NCI-H510A treated with DMSO at 0.1 percent for 48 hours (cell line): ENCODE results near the gene OXT.
"Not testable (repeated sequence)": the region's sequence is repeated elsewhere in the genome, so short reads cannot be mapped to it uniquely, and the experiment has no call there.

Experiments
- DNase-seq: peaks from one replicate; lab custom pipeline; 2025; lab: John Stamatoyannopoulos, UW

The OXT gene

DNA sequence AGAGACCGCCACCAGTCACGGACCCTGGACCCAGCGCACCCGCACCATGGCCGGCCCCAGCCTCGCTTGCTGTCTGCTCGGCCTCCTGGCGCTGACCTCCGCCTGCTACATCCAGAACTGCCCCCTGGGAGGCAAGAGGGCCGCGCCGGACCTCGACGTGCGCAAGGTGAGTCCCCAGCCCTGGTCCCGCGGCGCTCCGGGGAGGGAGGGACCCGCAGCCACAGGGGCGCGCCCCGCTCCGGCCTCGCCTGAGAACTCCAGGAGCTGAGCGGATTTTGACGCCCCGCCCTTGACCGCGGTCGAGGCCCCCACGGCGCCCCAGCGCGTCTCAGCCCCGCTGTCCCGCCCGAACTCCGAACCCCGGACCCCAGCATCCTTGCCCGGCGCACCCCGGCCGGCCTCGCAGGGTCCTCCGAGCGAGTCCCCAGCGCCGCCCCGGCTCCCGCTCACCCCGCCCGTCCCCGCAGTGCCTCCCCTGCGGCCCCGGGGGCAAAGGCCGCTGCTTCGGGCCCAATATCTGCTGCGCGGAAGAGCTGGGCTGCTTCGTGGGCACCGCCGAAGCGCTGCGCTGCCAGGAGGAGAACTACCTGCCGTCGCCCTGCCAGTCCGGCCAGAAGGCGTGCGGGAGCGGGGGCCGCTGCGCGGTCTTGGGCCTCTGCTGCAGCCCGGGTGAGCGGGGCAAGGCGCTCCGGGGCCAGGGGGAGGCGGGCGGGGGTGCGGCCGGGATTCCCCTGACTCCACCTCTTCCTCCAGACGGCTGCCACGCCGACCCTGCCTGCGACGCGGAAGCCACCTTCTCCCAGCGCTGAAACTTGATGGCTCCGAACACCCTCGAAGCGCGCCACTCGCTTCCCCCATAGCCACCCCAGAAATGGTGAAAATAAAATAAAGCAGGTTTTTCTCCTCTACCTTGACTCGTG is at the start of gene OXT:
Gene OXT (plus strand): TSS at position 11 of the 920 bp plus-strand sequence. CDS start 36 bp downstream, at position 47.
- DNase-seq, result no peak

DNA sequence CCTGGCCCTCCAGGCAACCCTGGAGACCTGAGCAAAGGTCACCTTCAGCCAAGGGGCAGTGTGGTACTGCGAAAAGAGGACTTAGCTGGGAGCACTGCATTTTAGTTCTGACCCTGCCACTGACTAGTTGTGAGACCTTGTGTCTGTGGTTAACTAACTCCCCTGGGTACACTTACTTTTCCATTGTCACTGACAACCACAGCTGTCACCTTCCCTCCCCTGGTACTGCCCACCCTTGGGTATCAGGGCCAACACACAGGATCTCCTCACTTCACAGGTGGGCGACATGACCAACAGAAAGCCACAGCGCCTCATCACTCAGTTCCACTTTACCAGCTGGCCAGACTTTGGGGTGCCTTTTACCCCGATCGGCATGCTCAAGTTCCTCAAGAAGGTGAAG is 49.6 kb upstream of the OXT start:
- DNase-seq, result no peak

DNA sequence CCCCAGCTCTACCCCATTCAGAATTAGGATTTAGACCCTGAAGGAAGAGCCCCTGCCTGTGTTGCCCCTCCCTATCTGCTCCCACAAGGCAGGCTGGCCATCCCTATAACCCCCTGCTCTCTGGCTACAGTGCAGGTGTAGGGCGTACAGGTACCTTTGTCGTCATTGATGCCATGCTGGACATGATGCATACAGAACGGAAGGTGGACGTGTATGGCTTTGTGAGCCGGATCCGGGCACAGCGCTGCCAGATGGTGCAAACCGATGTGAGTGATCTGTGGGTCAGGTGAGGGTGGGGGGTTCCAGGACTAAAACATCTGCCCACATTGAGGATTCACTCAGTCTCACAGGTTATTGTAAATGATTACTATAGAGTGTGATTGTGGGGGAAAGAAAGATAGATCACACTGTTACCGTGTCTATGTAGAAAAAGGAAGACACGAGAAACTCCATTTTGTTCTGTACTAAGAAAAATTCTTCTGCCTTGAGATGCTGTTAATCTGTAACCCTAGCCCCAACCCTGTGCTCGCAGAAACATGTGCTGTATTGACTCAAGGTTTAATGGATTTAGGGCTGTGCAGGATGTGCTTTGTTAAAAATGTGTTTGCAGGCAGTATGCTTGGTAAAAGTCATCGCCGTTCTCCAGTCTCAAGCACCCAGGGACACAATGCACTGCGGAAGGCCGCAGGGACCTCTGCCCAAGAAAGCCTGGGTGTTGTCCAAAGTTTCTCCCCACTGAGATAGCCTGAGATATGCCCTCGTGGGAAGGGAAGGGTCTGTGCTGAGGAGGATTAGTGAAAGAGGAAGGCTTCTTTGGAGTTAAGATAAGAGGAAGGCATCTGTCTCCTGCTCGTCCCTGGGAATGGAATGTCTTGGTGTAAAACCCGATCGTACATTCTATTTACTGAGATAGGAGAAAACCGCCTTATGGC is 48.6 kb upstream of the OXT start:
- DNase-seq, result not testable (repeated sequence)

DNA sequence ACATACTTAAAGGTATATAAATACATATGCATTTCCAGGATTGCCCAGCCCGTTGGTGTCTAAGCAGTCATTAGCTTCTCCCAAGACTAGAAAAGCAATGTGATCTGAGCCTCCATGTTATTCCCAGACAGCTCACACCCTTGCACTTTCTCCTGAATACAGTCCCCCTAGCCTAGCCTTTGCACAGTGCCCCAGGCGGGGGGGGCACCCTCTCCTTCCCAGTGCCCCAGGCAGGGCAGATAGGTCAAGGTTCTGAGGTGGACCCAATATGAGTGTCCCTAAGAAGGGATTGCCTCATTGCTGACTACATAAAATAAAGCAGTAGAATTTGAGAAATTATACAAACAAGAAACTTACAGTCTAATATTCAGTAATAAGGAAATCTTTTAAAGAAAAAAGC is 43.4 kb upstream of the OXT start:
- DNase-seq, result no peak

DNA sequence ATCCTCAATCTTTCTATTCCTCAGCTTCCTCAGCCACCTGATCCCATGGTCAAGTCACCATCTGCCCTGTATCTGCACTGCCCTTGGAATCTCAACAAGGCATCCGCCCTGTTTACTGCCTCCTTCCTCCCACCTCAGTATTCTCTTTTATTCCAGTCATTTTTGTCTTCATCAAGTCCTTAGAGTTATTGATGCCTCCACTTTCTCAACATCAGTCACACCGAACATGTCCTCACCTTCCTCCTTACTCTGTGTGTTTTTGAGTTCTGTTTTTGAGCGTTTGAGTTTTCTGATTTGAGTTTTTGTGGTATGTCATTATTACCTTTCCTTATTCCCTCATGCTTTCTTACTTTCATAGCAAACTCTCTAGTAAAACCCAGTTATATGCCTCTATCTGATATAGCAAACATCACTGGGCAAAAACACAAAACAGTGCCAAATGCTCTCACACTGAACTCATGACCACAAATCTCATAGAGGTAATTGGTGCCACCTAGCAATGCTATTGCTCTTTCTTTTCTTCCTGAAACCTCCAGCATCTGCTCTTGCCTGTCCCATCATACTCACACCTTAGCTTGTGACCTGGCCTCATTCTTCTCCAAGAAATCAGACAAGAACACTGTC is 39.8 kb upstream of the OXT start:
- no peak for DNase-seq

DNA sequence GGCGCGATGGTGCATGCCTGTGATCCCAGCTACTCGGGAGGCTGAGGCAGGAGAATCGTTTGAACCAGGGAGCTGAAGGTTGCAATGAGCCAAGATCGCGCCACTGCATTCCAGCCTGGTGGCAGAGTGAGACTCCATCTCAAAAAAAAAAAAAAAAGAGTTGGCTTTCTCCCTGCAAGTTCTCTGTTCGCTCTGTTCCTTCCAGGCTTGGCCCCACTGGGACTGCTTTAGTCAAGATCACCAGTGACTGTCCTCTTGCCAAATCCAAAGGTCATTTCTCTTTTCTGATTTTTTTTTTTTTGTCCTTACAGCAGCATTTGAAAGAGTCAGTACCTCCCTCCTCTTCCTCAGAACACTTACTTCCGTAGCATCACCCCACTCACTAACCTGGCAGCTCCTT is 38.8 kb upstream of the OXT start:
- DNase-seq, result no peak

DNA sequence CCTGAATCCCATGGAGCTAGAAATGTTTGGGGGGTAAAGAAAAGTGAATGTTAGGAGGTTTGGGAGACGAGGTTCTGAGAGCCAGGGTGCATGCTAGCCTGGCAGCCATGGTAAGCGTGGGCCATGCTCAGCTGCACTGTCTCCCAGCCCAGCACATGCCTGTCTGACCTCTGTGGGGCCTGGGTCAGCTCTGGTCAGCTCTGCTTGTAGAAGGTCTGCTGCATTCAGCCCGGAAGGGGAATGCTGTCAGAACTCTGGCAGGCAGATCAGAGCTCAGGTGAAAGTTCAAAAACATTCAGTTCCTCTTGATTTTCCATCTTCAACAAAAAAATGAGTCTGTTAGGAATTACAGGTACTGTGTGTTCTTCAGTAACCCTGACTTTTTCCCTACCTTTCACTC is 33.8 kb upstream of the OXT start:
- no peak for DNase-seq

DNA sequence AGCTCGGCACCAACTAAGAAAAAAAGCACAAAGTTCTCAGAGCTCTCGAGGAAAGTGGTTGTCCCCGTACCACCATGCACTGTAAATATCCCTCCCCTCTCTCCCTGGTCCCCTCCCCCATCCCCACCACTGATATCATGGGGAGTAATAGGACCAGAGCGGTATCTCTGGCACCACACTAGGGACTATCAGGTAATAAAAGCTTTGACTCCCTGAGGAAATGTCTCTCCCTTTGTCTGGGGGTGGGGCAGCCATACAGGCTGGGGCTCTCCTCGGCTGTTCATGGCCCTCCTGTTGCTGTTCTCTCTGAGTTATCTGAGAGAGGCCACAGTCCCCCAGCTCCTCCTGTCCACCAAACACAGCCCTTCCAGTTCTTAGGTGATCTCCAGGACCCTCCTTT is 33.0 kb upstream of the OXT start:
- no peak for DNase-seq

DNA sequence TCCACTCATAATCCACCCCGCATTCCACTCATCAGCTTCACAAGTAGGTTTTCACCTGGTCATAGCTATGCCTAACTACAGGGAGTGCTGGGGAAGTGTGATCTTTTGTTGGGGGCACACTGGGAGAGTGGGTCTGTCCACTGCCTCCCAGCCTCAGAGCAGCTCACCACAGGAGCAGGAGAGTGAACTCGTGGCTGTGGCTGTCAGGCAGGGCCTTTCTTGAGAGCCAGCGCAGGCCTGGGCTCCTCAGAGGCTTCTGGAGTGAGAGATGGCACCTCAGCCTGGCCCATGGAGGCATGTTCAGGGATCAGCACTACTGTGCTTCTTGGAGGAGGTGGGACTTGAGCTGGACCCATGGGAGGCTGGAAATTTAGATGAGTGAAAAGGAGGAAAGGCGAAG is 32.0 kb upstream of the OXT start:
- DNase-seq, result no peak

DNA sequence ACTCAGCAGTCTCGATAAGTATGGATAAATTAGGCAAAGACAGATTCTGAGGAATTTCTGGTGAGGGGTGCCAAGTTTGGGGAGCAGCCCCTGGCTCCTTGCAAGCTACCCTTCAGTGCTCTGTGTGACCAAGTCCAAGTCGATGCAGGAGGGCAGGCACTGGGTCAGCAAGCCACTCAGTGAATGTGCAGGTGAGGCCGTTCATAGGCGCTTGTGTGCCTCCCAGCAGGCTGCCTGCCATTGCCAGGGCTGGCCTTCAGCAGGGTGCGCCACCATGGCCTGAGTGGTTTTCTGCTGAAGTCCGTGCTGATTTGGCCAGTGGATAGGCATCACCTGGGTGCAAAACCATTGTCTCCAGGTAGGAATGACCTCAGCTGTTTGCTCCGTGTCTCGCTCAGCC is 31.3 kb upstream of the OXT start:
- DNase-seq, result peak; percentile 80

DNA sequence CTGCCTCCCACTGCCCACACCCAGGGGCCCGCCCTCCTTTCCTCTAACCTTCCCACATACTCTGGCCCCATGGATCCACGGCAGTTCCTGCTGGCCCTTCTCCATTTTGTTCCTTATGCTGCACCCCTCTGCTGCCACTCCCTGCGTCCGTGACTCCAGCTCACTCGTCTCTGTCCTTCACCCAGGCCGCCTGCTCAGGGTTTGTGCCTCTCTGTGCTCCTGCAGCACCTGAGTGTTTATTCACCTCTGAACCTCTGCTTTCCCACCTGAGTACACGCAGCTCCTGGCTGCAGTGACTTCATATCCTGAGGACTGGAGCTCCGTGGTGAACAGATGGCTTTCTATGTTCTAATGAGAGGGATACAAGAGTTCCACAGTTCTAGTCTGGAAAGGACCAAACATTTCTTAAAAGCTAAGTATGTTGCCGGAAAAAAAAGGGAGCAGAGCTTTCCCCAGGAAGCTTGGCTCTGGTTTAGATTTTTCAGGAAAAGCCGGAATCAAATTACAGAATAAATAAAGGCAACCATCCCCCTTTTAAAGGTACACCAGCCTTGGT is 29.5 kb upstream of the OXT start:
- DNase-seq, result peak; percentile 93

DNA sequence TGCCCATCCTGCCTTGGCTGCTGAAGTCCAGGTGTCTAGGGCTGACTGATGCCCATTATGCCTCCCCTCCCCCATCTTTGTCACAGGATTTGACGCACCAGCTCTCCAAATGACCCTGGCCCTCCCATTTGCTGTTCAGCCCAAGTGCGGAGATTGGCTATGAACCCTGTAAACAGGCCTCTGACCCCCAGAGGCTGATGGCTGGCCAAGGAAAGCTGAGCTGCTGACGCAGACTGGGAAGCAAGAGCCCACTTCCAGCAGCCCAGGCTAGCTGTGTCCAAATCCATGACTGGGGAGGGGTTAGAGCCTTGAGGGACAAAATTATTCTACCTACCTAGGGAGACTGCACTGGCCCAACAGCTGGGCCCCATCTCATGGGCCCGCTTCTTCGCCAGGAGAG is 28.8 kb upstream of the OXT start:
- DNase-seq, result peak; percentile 96

DNA sequence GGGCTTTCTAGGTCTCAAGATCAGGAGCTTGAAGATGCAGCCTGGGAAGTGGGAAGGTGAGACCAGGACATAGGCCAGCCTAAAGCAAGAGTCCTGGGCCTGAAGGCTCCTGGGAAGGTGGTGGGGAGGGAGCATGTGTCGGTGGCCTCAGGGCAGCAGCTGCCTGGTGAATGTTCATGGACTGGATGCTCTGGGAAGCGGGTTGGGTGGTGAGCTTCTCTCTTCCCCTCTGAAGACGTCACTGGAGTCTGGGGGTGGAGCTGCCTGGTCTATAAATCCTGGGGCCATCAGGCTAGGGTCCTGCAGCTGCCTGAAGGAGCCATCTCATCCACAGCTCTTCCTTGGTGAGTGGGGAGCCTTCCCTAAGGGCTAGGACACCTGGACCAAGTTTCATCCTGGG is 28.1 kb upstream of the OXT start, which contains the start of gene GNRH2:
Gene GNRH2 (plus strand): TSS at position 301 of the 400 bp plus-strand sequence. CDS start 793 bp downstream, outside the sequence.
- peak; percentile 67 for DNase-seq

DNA sequence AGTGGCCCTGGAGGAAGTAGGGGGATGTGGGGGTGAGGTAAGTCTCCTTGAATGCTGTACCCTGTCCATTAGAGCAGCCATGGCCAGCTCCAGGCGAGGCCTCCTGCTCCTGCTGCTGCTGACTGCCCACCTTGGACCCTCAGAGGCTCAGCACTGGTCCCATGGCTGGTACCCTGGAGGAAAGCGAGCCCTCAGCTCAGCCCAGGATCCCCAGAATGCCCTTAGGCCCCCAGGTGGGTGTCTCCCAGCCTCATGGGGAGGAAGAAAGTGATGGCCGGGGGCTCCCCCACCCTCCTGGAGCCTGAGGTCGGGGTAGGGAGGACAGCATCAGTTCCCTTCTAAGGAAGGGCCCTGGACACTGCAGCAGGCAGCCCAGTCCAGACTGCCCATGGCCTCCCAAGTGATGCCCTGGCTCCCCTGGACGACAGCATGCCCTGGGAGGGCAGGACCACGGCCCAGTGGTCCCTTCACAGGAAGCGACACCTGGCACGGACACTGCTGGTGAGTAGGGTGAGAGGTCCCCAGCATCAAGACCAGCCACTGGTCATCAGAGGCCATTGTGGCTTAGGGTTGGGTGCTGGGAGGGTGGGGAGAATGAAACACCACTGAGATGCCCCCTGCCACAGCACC is 27.0 kb upstream of the OXT start:
- no peak for DNase-seq

DNA sequence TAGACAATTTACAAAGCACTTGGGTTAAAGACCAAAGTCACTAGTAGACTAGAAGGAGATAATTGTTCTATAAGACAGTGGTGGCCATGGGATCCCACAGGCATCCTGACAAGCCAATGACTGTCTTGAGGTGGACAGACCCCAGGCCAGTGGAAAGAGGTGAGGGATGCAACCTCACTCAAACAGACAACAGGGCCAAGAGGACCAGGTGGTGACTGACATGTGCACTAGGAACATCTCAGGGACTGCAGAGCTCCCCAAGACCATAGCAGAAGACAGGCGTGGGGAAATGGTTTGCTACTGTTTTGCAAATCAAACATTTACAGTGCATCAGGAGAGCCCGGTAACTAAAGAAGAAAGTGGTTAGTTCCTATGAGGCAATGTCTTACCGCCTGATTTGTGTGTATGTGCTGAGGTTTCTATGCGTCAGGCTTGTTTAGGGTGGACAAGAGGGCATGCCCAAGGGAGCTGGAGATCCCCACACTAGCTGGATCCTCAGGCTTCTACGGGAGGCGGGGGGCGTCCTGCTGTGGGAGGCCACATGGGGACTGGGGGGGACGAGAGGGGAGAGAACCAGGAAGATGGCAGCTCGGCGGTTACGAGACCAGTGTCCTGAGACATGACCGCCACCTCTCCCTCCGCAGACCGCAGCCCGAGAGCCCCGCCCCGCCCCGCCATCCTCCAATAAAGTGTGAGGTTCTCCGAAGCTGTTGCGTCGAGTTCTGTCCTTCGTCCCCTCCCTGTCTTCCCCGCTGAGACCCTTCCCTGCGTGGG is 26.2 kb upstream of the OXT start:
- DNase-seq, result no peak

DNA sequence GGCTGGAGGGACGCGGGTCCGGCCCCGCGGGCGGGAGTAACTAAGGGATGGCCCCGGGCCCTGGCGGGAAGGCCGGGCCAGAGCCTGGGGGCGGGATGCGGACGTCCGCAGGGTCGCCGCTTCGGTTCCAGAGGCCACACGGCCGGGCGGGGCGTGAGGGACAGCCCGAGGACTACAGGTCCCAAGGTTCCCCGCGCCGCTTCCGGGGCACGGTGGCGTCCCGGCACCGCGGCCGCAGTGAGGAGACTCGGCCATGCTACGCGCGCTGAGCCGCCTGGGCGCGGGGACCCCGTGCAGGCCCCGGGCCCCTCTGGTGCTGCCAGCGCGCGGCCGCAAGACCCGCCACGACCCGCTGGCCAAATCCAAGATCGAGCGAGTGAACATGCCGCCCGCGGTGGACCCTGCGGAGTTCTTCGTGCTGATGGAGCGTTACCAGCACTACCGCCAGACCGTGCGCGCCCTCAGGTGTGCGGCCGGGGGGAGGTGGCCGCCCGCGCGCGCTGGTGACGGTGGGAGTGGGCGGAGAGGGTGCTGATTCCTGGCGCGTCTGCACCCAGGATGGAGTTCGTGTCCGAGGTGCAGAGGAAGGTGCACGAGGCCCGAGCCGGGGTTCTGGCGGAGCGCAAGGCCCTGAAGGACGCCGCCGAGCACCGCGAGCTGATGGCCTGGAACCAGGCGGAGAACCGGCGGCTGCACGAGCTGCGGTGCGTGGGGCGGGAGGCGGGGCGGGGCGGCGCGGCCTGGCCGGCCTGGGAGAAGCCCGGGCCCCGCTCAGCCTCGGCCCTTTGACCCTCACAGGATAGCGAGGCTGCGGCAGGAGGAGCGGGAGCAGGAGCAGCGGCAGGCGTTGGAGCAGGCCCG is 25.4 kb upstream of the OXT start, which contains the start of gene MRPS26:
Gene MRPS26 (plus strand): TSS at position 237 of the 861 bp plus-strand sequence. CDS start 17 bp downstream, at position 254.
- peak; percentile 89 for DNase-seq

DNA sequence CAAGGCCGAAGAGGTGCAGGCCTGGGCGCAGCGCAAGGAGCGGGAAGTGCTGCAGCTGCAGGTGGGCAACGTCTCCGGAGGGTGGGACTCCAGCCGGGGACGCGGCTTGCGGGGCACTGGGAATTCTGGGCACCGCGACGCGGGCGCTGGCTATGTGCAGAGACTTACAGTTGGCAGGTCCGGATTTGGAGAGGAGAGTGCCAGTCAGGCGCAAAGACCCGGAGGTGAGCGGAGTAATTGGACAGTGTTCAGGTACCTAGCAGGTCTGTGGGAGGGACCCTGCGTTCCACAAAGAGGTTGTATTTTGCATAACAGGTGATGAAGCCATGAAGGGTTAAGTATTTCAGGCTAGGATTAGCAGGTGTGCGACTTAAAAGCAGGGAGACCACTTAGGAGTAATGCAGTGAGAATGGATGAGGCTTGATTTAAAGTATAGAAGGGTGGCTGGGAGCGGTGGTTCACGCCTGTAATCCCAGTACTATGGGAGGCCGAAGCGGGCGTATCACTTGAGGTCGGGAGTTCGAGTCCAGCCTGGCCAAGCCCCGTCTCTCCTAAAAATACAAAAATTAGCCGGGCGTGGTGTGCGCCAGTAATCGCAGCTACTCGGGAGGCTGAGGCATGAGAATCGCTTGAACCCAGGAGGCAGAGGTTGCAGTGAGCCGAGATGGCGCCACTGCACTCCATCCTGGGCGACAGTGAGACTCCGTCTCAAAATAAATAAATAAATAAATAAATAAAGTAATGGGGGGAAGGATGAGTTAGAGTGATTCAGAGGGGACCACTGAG is 24.6 kb upstream of the OXT start:
- DNase-seq, result peak; percentile 96
